SU-DHL-6 (cell line): ENCODE results near the gene TOMM40L.

Source experiments
- H2AFZ ChIP-seq: fragments of 200-600 bp; sonication (generic); 2 replicates; pipeline ENCODE4 v1.6.1; 2014; ENCODE audit warnings: low read depth, mild to moderate bottlenecking, moderate library complexity, mixed read lengths, antibody characterized with exemption, low read length; ENCODE audit not compliant: severe bottlenecking
- H3F3A ChIP-seq: fragments of 200-600 bp; shearing (Covaris generic); 2 replicates; pipeline ENCODE4 v1.6.0; 2016; ENCODE audit warnings: antibody characterized with exemption, mild to moderate bottlenecking; ENCODE audit not compliant: insufficient read depth
- H3K27ac ChIP-seq: fragments of 200-600 bp; sonication (generic); 2 replicates; pipeline ENCODE4 v1.5.1; 2016; ENCODE audit warnings: low read depth, mild to moderate bottlenecking, low read length, moderate library complexity, mixed read lengths
- H3K27me3 ChIP-seq: fragments of 200-600 bp; sonication (generic), shearing (Covaris generic); 2 replicates; pipeline ENCODE4 v1.6.0; 2014; ENCODE audit warnings: mild to moderate bottlenecking, low read length
- H3K36me3 ChIP-seq: fragments of 200-600 bp; sonication (generic); 2 replicates; pipeline ENCODE4 v1.6.1; 2014; ENCODE audit warnings: mild to moderate bottlenecking, low read length, mixed read lengths
- H3K4me2 ChIP-seq: fragments of 300-600, 200-600 bp; shearing (Covaris generic), sonication (generic); 2 replicates; pipeline ENCODE4 v1.6.0; 2014; ENCODE audit warnings: low read length, low read depth, mild to moderate bottlenecking; ENCODE audit not compliant: poor library complexity, severe bottlenecking
- H3K4me3 ChIP-seq: fragments of 200-600 bp; sonication (generic); 2 replicates; pipeline ENCODE4 v1.5.1; 2014; ENCODE audit warnings: antibody characterized with exemption, low read length, mild to moderate bottlenecking, mixed read lengths; ENCODE audit not compliant: insufficient read depth, poor library complexity, severe bottlenecking
- H3K79me2 ChIP-seq: fragments of 200-600 bp; sonication (generic); 2 replicates; pipeline ENCODE4 v1.6.1; 2014; ENCODE audit warnings: mild to moderate bottlenecking, low read length, moderate library complexity; ENCODE audit not compliant: insufficient read depth
- H3K9ac ChIP-seq: fragments of 200-600 bp; sonication (generic); 2 replicates; pipeline ENCODE4 v1.7.0; 2014; ENCODE audit warnings: mild to moderate bottlenecking, low read length
- H3K9me2 ChIP-seq: fragments of 200-600 bp; sonication (generic); replicated peaks from 2 replicates; pipeline ENCODE4 v1.6.1; 2014; ENCODE audit warnings: low read length; ENCODE audit not compliant: insufficient read depth
- H3K9me3 ChIP-seq: fragments of 200-600 bp; sonication (generic); 2 replicates; pipeline ENCODE4 v1.6.1; 2014; ENCODE audit warnings: low read length, mixed read lengths; ENCODE audit not compliant: insufficient read depth
- H4K20me1 ChIP-seq: fragments of 200-600 bp; sonication (generic); 2 replicates; pipeline ENCODE4 v1.6.1; 2014; ENCODE audit warnings: low read depth, mild to moderate bottlenecking, antibody characterized with exemption, low read length, moderate library complexity, mixed read lengths
- CTCF ChIP-seq: fragments of 200-600 bp; sonication (generic); IDR thresholded peaks from one replicate; pipeline ENCODE4 v1.5.1; 2017; ENCODE audit warnings: antibody characterized with exemption, mild to moderate bottlenecking, low read length, moderate library complexity; ENCODE audit not compliant: insufficient read depth, poor library complexity, severe bottlenecking
- EZH2phosphoT487 ChIP-seq: fragments of 200-600 bp; sonication (generic), shearing (Covaris generic); conservative IDR thresholded peaks from 2 replicates; pipeline ENCODE4 v1.6.1; 2018; ENCODE audit warnings: mild to moderate bottlenecking, antibody characterized with exemption, low read length, moderate library complexity, mixed read lengths

The TOMM40L gene

GRCh38 chr1:161217831-161218230 is 8.0 kb upstream of the TOMM40L start:
- no peak overlapping the region for H3K27ac ChIP-seq
- TF ChIP-seq EZH2phosphoT487 (no peak), CTCF (no peak)
- no peak overlapping the region for H3K9ac ChIP-seq
- H3F3A ChIP-seq = 0 out of 2 replicates have a peak, but pooled peaks cover 4% of the 10 kb centered on the region
- no peaks in the 10 kb centered on the region for H3K79me2 ChIP-seq
- H3K9me2 ChIP-seq = no peaks in the 10 kb centered on the region
- H3K27me3 ChIP-seq = no peaks in the 10 kb centered on the region
- H3K9me3 ChIP-seq = no peaks in the 10 kb centered on the region
- no peak overlapping the region for H3K4me3 ChIP-seq
- no peak overlapping the region for H2AFZ ChIP-seq
- no peak overlapping the region for H3K4me2 ChIP-seq
- peaks cover 7% of the 10 kb centered on the region for H3K36me3 ChIP-seq
- no peaks in the 10 kb centered on the region for H4K20me1 ChIP-seq

- Histone ChIP-seq H4K20me1 (no peaks in the 10 kb centered on the region), H3K4me3 (no peak overlapping the region), H3K9me3 (no peaks in the 10 kb centered on the region), H3K9ac (no peak overlapping the region), H3F3A (0 out of 2 replicates have a peak, but pooled peaks cover 4% of the 10 kb centered on the region), H2AFZ (no peak overlapping the region), H3K9me2 (no peaks in the 10 kb centered on the region), H3K27me3 (no peaks in the 10 kb centered on the region), H3K27ac (no peak overlapping the region), H3K4me2 (no peak overlapping the region), H3K79me2 (no peaks in the 10 kb centered on the region), H3K36me3 (peaks cover 4% of the 10 kb centered on the region)
- TF ChIP-seq CTCF (no peak), EZH2phosphoT487 (no peak)
These were observed 7.4 kb upstream of the TOMM40L start for GRCh38 chr1:161218301-161219077.

- Histone ChIP-seq H3K36me3 (no peaks in the 10 kb centered on the region), H3K9me3 (no peaks in the 10 kb centered on the region), H3K4me2 (no peak overlapping the region), H4K20me1 (no peaks in the 10 kb centered on the region), H3K27ac (no peak overlapping the region), H2AFZ (no peak overlapping the region), H3K9me2 (no peaks in the 10 kb centered on the region), H3F3A (0 out of 2 replicates have a peak, but pooled peaks cover 4% of the 10 kb centered on the region), H3K9ac (no peak overlapping the region), H3K27me3 (no peaks in the 10 kb centered on the region), H3K4me3 (no peak overlapping the region), H3K79me2 (no peaks in the 10 kb centered on the region)
- TF ChIP-seq CTCF = no peak
- no peak for TF ChIP-seq EZH2phosphoT487
These were observed 6.6 kb upstream of the TOMM40L start for GRCh38 chr1:161219078-161219892.
